Gastroesophageal sphincter (tissue), 3 donors: ENCODE results near the gene PHACTR1.

Experiments used
- EP300 ChIP-seq: sonication (generic); formaldehyde crosslinking; IDR thresholded peaks from one replicate; pipeline ENCODE4 v1.6.1; 2017; ENCODE audit warnings: antibody characterized with exemption, mild to moderate bottlenecking
- POLR2A ChIP-seq, 2 donors: fragments of 450-650 bp; IDR thresholded peaks; one replicate each; pipeline ENCODE4 v1.6.1; 2017; ENCODE audit warnings: antibody characterized with exemption in 2 of 2, mild to moderate bottlenecking in 2 of 2, moderate library complexity in 1 of 2
- TF ChIP-seq, protein P1 (sequence below), 4 experiments: fragments of 200-600 bp in 2 of 4; fragments of 450-650 bp in 2 of 4; sonication (generic) in 1 of 4; IDR thresholded peaks; one replicate each; pipeline ENCODE4 v1.5.1; 2017 to 2019; ENCODE audit warnings: antibody characterized with exemption in 4 of 4, mild to moderate bottlenecking in 2 of 4, moderate library complexity in 2 of 4

DNA sequence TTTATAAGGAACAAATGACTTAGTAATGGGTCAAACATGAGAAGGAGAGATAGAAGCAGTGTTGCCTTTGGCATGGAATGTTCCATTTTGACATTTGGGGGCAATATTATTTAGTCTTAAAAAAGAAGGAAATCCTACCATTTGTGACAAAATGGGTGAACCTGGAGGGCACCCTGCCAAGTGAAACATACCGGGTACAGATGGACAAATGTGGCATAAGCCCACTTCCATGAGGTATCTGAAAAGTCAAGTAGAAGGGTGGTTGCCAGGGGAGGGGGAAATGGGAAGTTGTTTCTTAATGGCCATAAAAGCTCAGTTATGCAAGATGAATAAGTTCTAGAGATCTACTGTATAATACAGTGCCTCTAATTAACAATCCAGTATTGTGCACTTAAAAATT is 342.5 kb downstream of the PHACTR1 start:
- TF ChIP-seq, protein P1, sequence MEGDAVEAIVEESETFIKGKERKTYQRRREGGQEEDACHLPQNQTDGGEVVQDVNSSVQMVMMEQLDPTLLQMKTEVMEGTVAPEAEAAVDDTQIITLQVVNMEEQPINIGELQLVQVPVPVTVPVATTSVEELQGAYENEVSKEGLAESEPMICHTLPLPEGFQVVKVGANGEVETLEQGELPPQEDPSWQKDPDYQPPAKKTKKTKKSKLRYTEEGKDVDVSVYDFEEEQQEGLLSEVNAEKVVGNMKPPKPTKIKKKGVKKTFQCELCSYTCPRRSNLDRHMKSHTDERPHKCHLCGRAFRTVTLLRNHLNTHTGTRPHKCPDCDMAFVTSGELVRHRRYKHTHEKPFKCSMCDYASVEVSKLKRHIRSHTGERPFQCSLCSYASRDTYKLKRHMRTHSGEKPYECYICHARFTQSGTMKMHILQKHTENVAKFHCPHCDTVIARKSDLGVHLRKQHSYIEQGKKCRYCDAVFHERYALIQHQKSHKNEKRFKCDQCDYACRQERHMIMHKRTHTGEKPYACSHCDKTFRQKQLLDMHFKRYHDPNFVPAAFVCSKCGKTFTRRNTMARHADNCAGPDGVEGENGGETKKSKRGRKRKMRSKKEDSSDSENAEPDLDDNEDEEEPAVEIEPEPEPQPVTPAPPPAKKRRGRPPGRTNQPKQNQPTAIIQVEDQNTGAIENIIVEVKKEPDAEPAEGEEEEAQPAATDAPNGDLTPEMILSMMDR (IDR thresholded peaks at IDR 0.05): no peak
- TF ChIP-seq EP300: no peak
- TF ChIP-seq POLR2A (IDR thresholded peaks at IDR 0.05): no peak
